ENCODE measurements around the gene XYLT1. TPM values are rescaled to one million over a fixed set of nuclear protein-coding genes. Genes with fewer than 3 reads are reported as not detected.
A peak's percentile ranks its signal among the peaks of the same experiment; 100 is the strongest.

XYLT1 gene
- total RNA-seq, 5 donors from 2014 or later (not counting 1 experiment from before 2014, with no cell fraction given): 25.8 to 70.6 (median 57.8) TPM

DNA sequence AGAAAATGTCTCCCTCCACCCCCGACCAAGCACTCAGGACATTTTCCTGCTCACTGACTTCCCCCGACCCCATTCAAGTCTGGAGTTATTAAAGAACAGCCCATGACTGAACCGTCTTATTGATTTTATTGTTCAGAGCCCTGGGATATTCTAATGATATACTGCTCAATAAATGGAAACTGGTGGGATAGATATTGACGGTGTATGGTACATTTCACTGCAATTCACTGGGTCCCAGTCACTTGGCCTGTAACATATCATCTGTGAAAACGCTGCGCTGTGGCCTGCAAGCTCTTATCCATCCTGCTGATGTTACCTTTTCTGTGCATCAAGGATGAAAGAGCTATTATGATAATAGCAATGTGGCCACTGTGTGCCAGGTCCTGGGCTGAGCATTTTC, 258.2 kb downstream of the XYLT1 start:
- Histone ChIP-seq H3K4me3 (ENCODE audit: control insufficient read depth in 1 of 2, extremely low read depth in 1 of 2, low read length in 1 of 2) (no peak overlapping the region), H3K36me3 (ENCODE audit: control insufficient read depth in 2 of 2, extremely low read depth in 1 of 2, insufficient read depth in 1 of 2, low read length in 1 of 2) (peaks cover 2% of the 10 kb centered on the region in 2 donors), H3K27ac (ENCODE audit: low read length) (no peak overlapping the region), H3K9me3 (no peaks in the 10 kb centered on the region), H3K4me1 (ENCODE audit: control insufficient read depth in 1 of 2, extremely low read depth in 1 of 2, insufficient read depth in 2 of 2, low read length in 2 of 2) (peaks cover 0 to 11% of the 10 kb centered on the region in 2 experiments), H3K27me3 (replicated peaks in 1 of 2; ENCODE audit: control insufficient read depth in 2 of 2, extremely low read depth in 1 of 2, insufficient read depth in 2 of 2, low read length in 1 of 2) (no peaks in the 10 kb centered on the region)
- POLR2A ChIA-PET: no interaction called here
- H3K4me3 Mint-ChIP-seq: peak overlapping the region in 1 of 3 donors; percentile 44
- H3K27me3 Mint-ChIP-seq: no peaks in the 10 kb centered on the region
- CTCF ChIA-PET: no interaction called here
- H3K9me3 Mint-ChIP-seq: peaks cover 0 to 11% (median 11%) of the 10 kb centered on the region in 3 donors
- DNase-seq (no peak), ATAC-seq (replicated peaks in 1 of 4) (no peak)
- peaks cover 31% of the 10 kb centered on the region for H3K36me3 Mint-ChIP-seq
- WGBS (ENCODE audit: insufficient coverage): 100% methylated on average over 2 of the region's 6 CpGs
- peak overlapping the region in 1 of 2 donors; percentile 46 for H3K27ac Mint-ChIP-seq
- peaks cover 18 to 27% (median 21%) of the 10 kb centered on the region in 3 donors for H3K4me1 Mint-ChIP-seq

DNA sequence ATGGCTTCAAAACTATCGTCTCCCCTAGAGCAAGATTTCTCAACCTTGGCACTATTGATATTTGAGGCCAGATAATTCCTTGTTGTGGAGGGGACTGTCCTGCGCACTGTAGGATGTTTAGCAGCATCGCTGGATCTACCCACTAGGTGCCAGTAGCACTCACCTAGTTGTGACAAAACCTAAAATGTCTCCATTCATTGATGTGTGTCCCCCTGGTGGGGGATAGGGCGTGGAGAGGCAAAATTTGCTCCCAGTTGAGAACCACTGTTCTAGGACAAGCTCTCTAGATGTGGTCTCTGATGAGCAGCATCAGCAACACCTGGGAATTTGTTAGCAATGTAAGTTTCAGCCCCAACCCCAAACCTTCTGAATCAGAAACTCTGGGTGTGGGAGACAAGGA, 259.0 kb downstream of the XYLT1 start:
- Mint-ChIP-seq H3K4me3 (no peak overlapping the region), H3K27me3 (no peaks in the 10 kb centered on the region), H3K4me1 (peaks cover 15 to 26% (median 21%) of the 10 kb centered on the region in 3 donors), H3K36me3 (peaks cover 28% of the 10 kb centered on the region), H3K27ac (no peak overlapping the region), H3K9me3 (peaks cover 0 to 11% (median 11%) of the 10 kb centered on the region in 3 donors)
- ATAC-seq (replicated peaks in 1 of 4) (peak; percentile 50 to 66 (median 58)), DNase-seq (peak in 33 of 35 experiments; percentile 4 to 57 (median 26))
- Histone ChIP-seq H3K4me1 (ENCODE audit: control insufficient read depth in 1 of 2, extremely low read depth in 1 of 2, insufficient read depth in 2 of 2, low read length in 2 of 2) (peaks cover 0 to 11% of the 10 kb centered on the region in 2 experiments), H3K4me3 (ENCODE audit: control insufficient read depth in 1 of 2, extremely low read depth in 1 of 2, low read length in 1 of 2) (no peak overlapping the region), H3K9me3 (no peaks in the 10 kb centered on the region), H3K27ac (ENCODE audit: low read length) (no peak overlapping the region), H3K27me3 (replicated peaks in 1 of 2; ENCODE audit: control insufficient read depth in 2 of 2, extremely low read depth in 1 of 2, insufficient read depth in 2 of 2, low read length in 1 of 2) (no peaks in the 10 kb centered on the region), H3K36me3 (ENCODE audit: control insufficient read depth in 2 of 2, extremely low read depth in 1 of 2, insufficient read depth in 1 of 2, low read length in 1 of 2) (peaks cover 2% of the 10 kb centered on the region in 2 donors)
- CTCF ChIA-PET: interaction anchor here in 1 of 2 donors (0.9 kb wide), 1 partner anchor 18 kb away, joined by 3 read pairs; no protein-coding TSS in a partner anchor
- POLR2A ChIA-PET: no interaction called here
- no CpG with 5 or more reads among the region's 4 CpGs for WGBS (ENCODE audit: insufficient coverage)

- no peak overlapping the region for H3K27ac ChIP-seq (ENCODE audit: low read length)
- Mint-ChIP-seq H3K4me3 (no peak overlapping the region), H3K4me1 (peaks cover 0 to 6% (median 2%) of the 10 kb centered on the region in 3 donors), H3K27ac (no peak overlapping the region), H3K9me3 (no peaks in the 10 kb centered on the region), H3K36me3 (peaks cover 11% of the 10 kb centered on the region), H3K27me3 (no peaks in the 10 kb centered on the region)
- peaks cover 0 to 2% of the 10 kb centered on the region in 2 donors for H3K36me3 ChIP-seq (ENCODE audit: control insufficient read depth in 2 of 2, extremely low read depth in 1 of 2, insufficient read depth in 1 of 2, low read length in 1 of 2)
- ATAC-seq (replicated peaks in 1 of 4) (no peak), DNase-seq (no peak)
- no peaks in the 10 kb centered on the region for H3K27me3 ChIP-seq (replicated peaks in 1 of 2; ENCODE audit: control insufficient read depth in 2 of 2, extremely low read depth in 1 of 2, insufficient read depth in 2 of 2, low read length in 1 of 2)
- WGBS (ENCODE audit: insufficient coverage): no CpG with 5 or more reads among the region's 2 CpGs
- ChIA-PET POLR2A (no interaction called here), CTCF (no interaction called here)
- no peak overlapping the region for H3K4me3 ChIP-seq (ENCODE audit: control insufficient read depth in 1 of 2, extremely low read depth in 1 of 2, low read length in 1 of 2)
- H3K4me1 ChIP-seq (ENCODE audit: control insufficient read depth in 1 of 2, extremely low read depth in 1 of 2, insufficient read depth in 2 of 2, low read length in 2 of 2): peaks cover 0 to under 1% of the 10 kb centered on the region in 2 experiments
- no peaks in the 10 kb centered on the region for H3K9me3 ChIP-seq
Observed at GRCh38 chr16:17206712-17207111, 264.0 kb downstream of the XYLT1 start.

GRCh38 chr16:17205279-17206211, 265.2 kb downstream of the XYLT1 start:
- Mint-ChIP-seq H3K36me3 (peaks cover 18% of the 10 kb centered on the region), H3K27ac (no peak overlapping the region), H3K4me3 (no peak overlapping the region), H3K9me3 (no peaks in the 10 kb centered on the region), H3K4me1 (peaks cover 0 to 5% (median 1%) of the 10 kb centered on the region in 3 donors), H3K27me3 (no peaks in the 10 kb centered on the region)
- no peak for ATAC-seq (replicated peaks in 1 of 4)
- no peaks in the 10 kb centered on the region for H3K27me3 ChIP-seq (replicated peaks in 1 of 2; ENCODE audit: control insufficient read depth in 2 of 2, extremely low read depth in 1 of 2, insufficient read depth in 2 of 2, low read length in 1 of 2)
- H3K4me3 ChIP-seq (ENCODE audit: control insufficient read depth in 1 of 2, extremely low read depth in 1 of 2, low read length in 1 of 2): no peak overlapping the region
- 91% methylated on average over 3 of the region's 8 CpGs for WGBS (ENCODE audit: insufficient coverage)
- no peaks in the 10 kb centered on the region for H3K4me1 ChIP-seq (ENCODE audit: control insufficient read depth in 1 of 2, extremely low read depth in 1 of 2, insufficient read depth in 2 of 2, low read length in 2 of 2)
- ChIA-PET POLR2A (no interaction called here), CTCF (interaction anchor here (0.6 to 1.6 kb wide), 3 partner anchors 13 to 260 kb away, joined by 3 to 9 read pairs (median 4); no protein-coding TSS in a partner anchor)
- DNase-seq: no peak
- no peak overlapping the region for H3K27ac ChIP-seq (ENCODE audit: low read length)
- no peaks in the 10 kb centered on the region for H3K9me3 ChIP-seq
- peaks cover under 1 to 2% of the 10 kb centered on the region in 2 donors for H3K36me3 ChIP-seq (ENCODE audit: control insufficient read depth in 2 of 2, extremely low read depth in 1 of 2, insufficient read depth in 1 of 2, low read length in 1 of 2)

GRCh38 chr16:17204644-17205043, 266.1 kb downstream of the XYLT1 start:
- Histone ChIP-seq H3K9me3 (no peaks in the 10 kb centered on the region), H3K27ac (ENCODE audit: low read length) (no peak overlapping the region), H3K4me3 (ENCODE audit: control insufficient read depth in 1 of 2, extremely low read depth in 1 of 2, low read length in 1 of 2) (no peak overlapping the region), H3K27me3 (replicated peaks in 1 of 2; ENCODE audit: control insufficient read depth in 2 of 2, extremely low read depth in 1 of 2, insufficient read depth in 2 of 2, low read length in 1 of 2) (no peaks in the 10 kb centered on the region), H3K4me1 (ENCODE audit: control insufficient read depth in 1 of 2, extremely low read depth in 1 of 2, insufficient read depth in 2 of 2, low read length in 2 of 2) (no peaks in the 10 kb centered on the region), H3K36me3 (ENCODE audit: control insufficient read depth in 2 of 2, extremely low read depth in 1 of 2, insufficient read depth in 1 of 2, low read length in 1 of 2) (peaks cover 4 to 7% of the 10 kb centered on the region in 2 donors)
- Mint-ChIP-seq H3K27ac (no peak overlapping the region), H3K36me3 (peaks cover 21% of the 10 kb centered on the region), H3K27me3 (no peaks in the 10 kb centered on the region), H3K9me3 (no peaks in the 10 kb centered on the region), H3K4me1 (peaks cover 0 to 5% (median 1%) of the 10 kb centered on the region in 3 donors), H3K4me3 (no peak overlapping the region)
- ChIA-PET CTCF (interaction anchor here in 1 of 2 donors (1.6 kb wide), 1 partner anchor 14 kb away, joined by 9 read pairs; no protein-coding TSS in a partner anchor), POLR2A (no interaction called here)
- ATAC-seq (replicated peaks in 1 of 4): no peak
- DNase-seq: no peak
- WGBS (ENCODE audit: insufficient coverage): no CpG with 5 or more reads among the region's 2 CpGs

DNA sequence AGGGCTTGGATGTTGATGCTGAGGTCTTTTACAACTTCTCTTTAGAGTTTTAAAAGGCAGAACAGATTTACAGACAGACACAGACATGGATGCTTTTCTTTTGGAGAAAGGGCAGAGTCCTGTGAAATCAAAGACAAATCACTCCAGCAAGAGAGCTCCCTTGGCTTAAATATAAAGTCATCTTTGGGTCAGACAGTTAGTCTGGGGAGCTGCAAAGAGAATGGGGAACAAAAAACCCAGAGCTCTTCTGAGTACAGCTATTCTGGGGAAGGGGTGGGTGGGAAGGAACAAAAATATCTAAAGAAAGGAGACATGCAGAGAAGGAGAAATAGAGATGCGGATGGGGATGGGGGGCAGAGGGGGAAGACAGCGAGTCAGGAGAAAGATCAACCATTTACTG, 266.6 kb downstream of the XYLT1 start:
- Mint-ChIP-seq H3K4me1 (peaks cover 0 to 5% (median 1%) of the 10 kb centered on the region in 3 donors), H3K27ac (no peak overlapping the region), H3K9me3 (no peaks in the 10 kb centered on the region), H3K4me3 (no peak overlapping the region), H3K36me3 (peaks cover 26% of the 10 kb centered on the region), H3K27me3 (no peaks in the 10 kb centered on the region)
- H3K9me3 ChIP-seq: no peaks in the 10 kb centered on the region
- H3K4me1 ChIP-seq (ENCODE audit: control insufficient read depth in 1 of 2, extremely low read depth in 1 of 2, insufficient read depth in 2 of 2, low read length in 2 of 2): no peaks in the 10 kb centered on the region
- peaks cover 4 to 11% of the 10 kb centered on the region in 2 donors for H3K36me3 ChIP-seq (ENCODE audit: control insufficient read depth in 2 of 2, extremely low read depth in 1 of 2, insufficient read depth in 1 of 2, low read length in 1 of 2)
- ChIA-PET CTCF (interaction anchor here in 1 of 2 donors (0.6 to 1.6 kb wide), 2 partner anchors 14 to 311 kb away, joined by 4 to 9 read pairs; no protein-coding TSS in a partner anchor), POLR2A (no interaction called here)
- no peak overlapping the region for H3K4me3 ChIP-seq (ENCODE audit: control insufficient read depth in 1 of 2, extremely low read depth in 1 of 2, low read length in 1 of 2)
- no CpG with 5 or more reads among the region's 2 CpGs for WGBS (ENCODE audit: insufficient coverage)
- DNase-seq (no peak), ATAC-seq (replicated peaks in 1 of 4) (no peak)
- H3K27me3 ChIP-seq (replicated peaks in 1 of 2; ENCODE audit: control insufficient read depth in 2 of 2, extremely low read depth in 1 of 2, insufficient read depth in 2 of 2, low read length in 1 of 2): no peaks in the 10 kb centered on the region
- H3K27ac ChIP-seq (ENCODE audit: low read length): no peak overlapping the region

Measured in T-cell (primary cell).